ENCODE data around the gene STRN.
"Not testable (repeated sequence)": the region's sequence is repeated elsewhere in the genome, so short reads cannot be mapped to it uniquely, and the experiment has no call there.

Gene STRN

GRCh38 chr2:36945240-36945639 lies 21.1 kb downstream of the STRN start:
- H3K4me3 ChIP-seq (ENCODE audit: low read depth in 1 of 2, low read length in 2 of 2); H3K9ac ChIP-seq (ENCODE audit: low read depth in 1 of 2, low read length in 2 of 2); H3K27ac ChIP-seq (ENCODE audit: low read depth, low read length): not testable (repeated sequence)

GRCh38 chr2:36941867-36942266 lies 24.5 kb downstream of the STRN start:
- no peak overlapping the region for H3K9ac ChIP-seq (ENCODE audit: low read depth in 1 of 2, low read length in 2 of 2)
- no peaks in the 10 kb centered on the region for H3K27me3 ChIP-seq (ENCODE audit: control insufficient read depth in 1 of 2, insufficient read depth in 2 of 2, low read length in 2 of 2)
- no peaks in the 10 kb centered on the region for H3K4me1 ChIP-seq (ENCODE audit: control insufficient read depth in 1 of 2, insufficient read depth in 2 of 2, low read length in 2 of 2)
- no peaks in the 10 kb centered on the region for H3K36me3 ChIP-seq (ENCODE audit: control insufficient read depth in 1 of 2, insufficient read depth in 2 of 2, low read length in 2 of 2)
- H3K4me3 ChIP-seq (ENCODE audit: low read depth in 1 of 2, low read length in 2 of 2): no peak overlapping the region
- H3K9me3 ChIP-seq (ENCODE audit: control insufficient read depth in 1 of 2, low read length in 2 of 2): no peaks in the 10 kb centered on the region
- H3K27ac ChIP-seq (ENCODE audit: low read depth, low read length): no peak overlapping the region

More at GRCh38 chr2:36945240-36945639, 21.1 kb downstream of the STRN start:
- not testable (repeated sequence) for H3K4me1 ChIP-seq (ENCODE audit: control insufficient read depth in 1 of 2, insufficient read depth in 2 of 2, low read length in 2 of 2); H3K27me3 ChIP-seq (ENCODE audit: control insufficient read depth in 1 of 2, insufficient read depth in 2 of 2, low read length in 2 of 2); H3K36me3 ChIP-seq (ENCODE audit: control insufficient read depth in 1 of 2, insufficient read depth in 2 of 2, low read length in 2 of 2); H3K9me3 ChIP-seq (ENCODE audit: control insufficient read depth in 1 of 2, low read length in 2 of 2)

- not testable (repeated sequence) for H3K4me1 ChIP-seq (ENCODE audit: control insufficient read depth in 1 of 2, insufficient read depth in 2 of 2, low read length in 2 of 2); H3K4me3 ChIP-seq (ENCODE audit: low read depth in 1 of 2, low read length in 2 of 2); H3K27me3 ChIP-seq (ENCODE audit: control insufficient read depth in 1 of 2, insufficient read depth in 2 of 2, low read length in 2 of 2); H3K9ac ChIP-seq (ENCODE audit: low read depth in 1 of 2, low read length in 2 of 2); H3K27ac ChIP-seq (ENCODE audit: low read depth, low read length); H3K36me3 ChIP-seq (ENCODE audit: control insufficient read depth in 1 of 2, insufficient read depth in 2 of 2, low read length in 2 of 2); H3K9me3 ChIP-seq (ENCODE audit: control insufficient read depth in 1 of 2, low read length in 2 of 2)
These were observed 29.8 kb downstream of the STRN start for GRCh38 chr2:36936526-36936925.

GRCh38 chr2:36931688-36932087 lies 34.6 kb downstream of the STRN start:
- not testable (repeated sequence) for H3K4me3 ChIP-seq (ENCODE audit: low read depth in 1 of 2, low read length in 2 of 2); H3K9ac ChIP-seq (ENCODE audit: low read depth in 1 of 2, low read length in 2 of 2); H3K36me3 ChIP-seq (ENCODE audit: control insufficient read depth in 1 of 2, insufficient read depth in 2 of 2, low read length in 2 of 2); H3K9me3 ChIP-seq (ENCODE audit: control insufficient read depth in 1 of 2, low read length in 2 of 2); H3K27ac ChIP-seq (ENCODE audit: low read depth, low read length); H3K27me3 ChIP-seq (ENCODE audit: control insufficient read depth in 1 of 2, insufficient read depth in 2 of 2, low read length in 2 of 2); H3K4me1 ChIP-seq (ENCODE audit: control insufficient read depth in 1 of 2, insufficient read depth in 2 of 2, low read length in 2 of 2)

- H3K27ac ChIP-seq (ENCODE audit: low read depth, low read length); H3K4me1 ChIP-seq (ENCODE audit: control insufficient read depth in 1 of 2, insufficient read depth in 2 of 2, low read length in 2 of 2); H3K27me3 ChIP-seq (ENCODE audit: control insufficient read depth in 1 of 2, insufficient read depth in 2 of 2, low read length in 2 of 2); H3K9ac ChIP-seq (ENCODE audit: low read depth in 1 of 2, low read length in 2 of 2); H3K36me3 ChIP-seq (ENCODE audit: control insufficient read depth in 1 of 2, insufficient read depth in 2 of 2, low read length in 2 of 2); H3K4me3 ChIP-seq (ENCODE audit: low read depth in 1 of 2, low read length in 2 of 2); H3K9me3 ChIP-seq (ENCODE audit: control insufficient read depth in 1 of 2, low read length in 2 of 2): not testable (repeated sequence)
These were observed 35.4 kb downstream of the STRN start for GRCh38 chr2:36930787-36931410.

GRCh38 chr2:36926175-36927132 lies 39.9 kb downstream of the STRN start:
- H3K9ac ChIP-seq (ENCODE audit: low read depth in 1 of 2, low read length in 2 of 2); H3K36me3 ChIP-seq (ENCODE audit: control insufficient read depth in 1 of 2, insufficient read depth in 2 of 2, low read length in 2 of 2); H3K9me3 ChIP-seq (ENCODE audit: control insufficient read depth in 1 of 2, low read length in 2 of 2); H3K27me3 ChIP-seq (ENCODE audit: control insufficient read depth in 1 of 2, insufficient read depth in 2 of 2, low read length in 2 of 2); H3K4me3 ChIP-seq (ENCODE audit: low read depth in 1 of 2, low read length in 2 of 2); H3K27ac ChIP-seq (ENCODE audit: low read depth, low read length); H3K4me1 ChIP-seq (ENCODE audit: control insufficient read depth in 1 of 2, insufficient read depth in 2 of 2, low read length in 2 of 2): not testable (repeated sequence)

GRCh38 chr2:36922629-36923028 lies 43.7 kb downstream of the STRN start:
- not testable (repeated sequence) for H3K9me3 ChIP-seq (ENCODE audit: control insufficient read depth in 1 of 2, low read length in 2 of 2); H3K4me1 ChIP-seq (ENCODE audit: control insufficient read depth in 1 of 2, insufficient read depth in 2 of 2, low read length in 2 of 2); H3K27ac ChIP-seq (ENCODE audit: low read depth, low read length); H3K36me3 ChIP-seq (ENCODE audit: control insufficient read depth in 1 of 2, insufficient read depth in 2 of 2, low read length in 2 of 2); H3K27me3 ChIP-seq (ENCODE audit: control insufficient read depth in 1 of 2, insufficient read depth in 2 of 2, low read length in 2 of 2); H3K9ac ChIP-seq (ENCODE audit: low read depth in 1 of 2, low read length in 2 of 2); H3K4me3 ChIP-seq (ENCODE audit: low read depth in 1 of 2, low read length in 2 of 2)

- Histone ChIP-seq H3K9me3 (ENCODE audit: control insufficient read depth in 1 of 2, low read length in 2 of 2) (no peaks in the 10 kb centered on the region), H3K4me3 (ENCODE audit: low read depth in 1 of 2, low read length in 2 of 2) (no peak overlapping the region), H3K9ac (ENCODE audit: low read depth in 1 of 2, low read length in 2 of 2) (no peak overlapping the region), H3K27me3 (ENCODE audit: control insufficient read depth in 1 of 2, insufficient read depth in 2 of 2, low read length in 2 of 2) (no peaks in the 10 kb centered on the region), H3K36me3 (ENCODE audit: control insufficient read depth in 1 of 2, insufficient read depth in 2 of 2, low read length in 2 of 2) (no peaks in the 10 kb centered on the region), H3K27ac (ENCODE audit: low read depth, low read length) (no peak overlapping the region), H3K4me1 (ENCODE audit: control insufficient read depth in 1 of 2, insufficient read depth in 2 of 2, low read length in 2 of 2) (no peaks in the 10 kb centered on the region)
These were observed 44.4 kb downstream of the STRN start for GRCh38 chr2:36921984-36922383.

GRCh38 chr2:36919041-36919837 lies 47.1 kb downstream of the STRN start:
- H3K9me3 ChIP-seq (ENCODE audit: control insufficient read depth in 1 of 2, low read length in 2 of 2): no peaks in the 10 kb centered on the region
- peaks cover 6 to 11% of the 10 kb centered on the region in 2 donors for H3K4me1 ChIP-seq (ENCODE audit: control insufficient read depth in 1 of 2, insufficient read depth in 2 of 2, low read length in 2 of 2)
- no peak overlapping the region for H3K27ac ChIP-seq (ENCODE audit: low read depth, low read length)
- no peaks in the 10 kb centered on the region for H3K27me3 ChIP-seq (ENCODE audit: control insufficient read depth in 1 of 2, insufficient read depth in 2 of 2, low read length in 2 of 2)
- peaks cover 0 to 2% of the 10 kb centered on the region in 2 donors for H3K36me3 ChIP-seq (ENCODE audit: control insufficient read depth in 1 of 2, insufficient read depth in 2 of 2, low read length in 2 of 2)
- no peak overlapping the region for H3K9ac ChIP-seq (ENCODE audit: low read depth in 1 of 2, low read length in 2 of 2)
- no peak overlapping the region for H3K4me3 ChIP-seq (ENCODE audit: low read depth in 1 of 2, low read length in 2 of 2)

- Histone ChIP-seq H3K27ac (ENCODE audit: low read depth, low read length) (no peak overlapping the region), H3K4me3 (ENCODE audit: low read depth in 1 of 2, low read length in 2 of 2) (no peak overlapping the region), H3K36me3 (ENCODE audit: control insufficient read depth in 1 of 2, insufficient read depth in 2 of 2, low read length in 2 of 2) (peaks cover 0 to 2% of the 10 kb centered on the region in 2 donors), H3K4me1 (ENCODE audit: control insufficient read depth in 1 of 2, insufficient read depth in 2 of 2, low read length in 2 of 2) (peaks cover 6 to 11% of the 10 kb centered on the region in 2 donors), H3K9ac (ENCODE audit: low read depth in 1 of 2, low read length in 2 of 2) (no peak overlapping the region), H3K27me3 (ENCODE audit: control insufficient read depth in 1 of 2, insufficient read depth in 2 of 2, low read length in 2 of 2) (no peaks in the 10 kb centered on the region), H3K9me3 (ENCODE audit: control insufficient read depth in 1 of 2, low read length in 2 of 2) (no peaks in the 10 kb centered on the region)
These were observed 48.0 kb downstream of the STRN start for GRCh38 chr2:36918307-36918706.

Data from duodenal mucosa (tissue), 2 donors.